Liver (tissue), 9 donors: ENCODE data around the gene FBXO3. TPM values are rescaled to one million over a fixed set of nuclear protein-coding genes. Genes with fewer than 3 reads are reported as not detected.

Source experiments
- DNase-seq: peaks from one replicate; pipeline ENCODE4 v3.0.0-alpha.2; 2017; ENCODE audit warnings: low spot score
- H3K27ac ChIP-seq, 2 donors: one replicate each; pipeline ENCODE4 v1.7.0; 2013; ENCODE audit warnings: inconsistent platforms in 2 of 2, low read length in 2 of 2, control low read depth in 1 of 2, low read depth in 1 of 2, mild to moderate bottlenecking in 1 of 2
- H3K27me3 ChIP-seq, 4 donors: one replicate each; pipeline versions ENCODE4 v1.6.1 to v1.7.0; 2013; ENCODE audit warnings: low read length in 3 of 4, inconsistent platforms in 1 of 4, mild to moderate bottlenecking in 1 of 4, moderate library complexity in 1 of 4; ENCODE audit not compliant: control insufficient read depth in 4 of 4, insufficient read depth in 4 of 4
- H3K36me3 ChIP-seq, 4 donors: one replicate each; pipeline versions ENCODE4 v1.6.1 to v1.7.0; 2013; ENCODE audit warnings: low read length in 3 of 4, mild to moderate bottlenecking in 3 of 4, low read depth in 1 of 4, moderate library complexity in 1 of 4; ENCODE audit not compliant: control insufficient read depth in 4 of 4, insufficient read depth in 3 of 4
- H3K4me1 ChIP-seq, 4 donors: one replicate each; pipeline versions ENCODE4 v1.6.1 to v1.7.0; 2013; ENCODE audit warnings: low read length in 3 of 4, mild to moderate bottlenecking in 3 of 4, moderate library complexity in 1 of 4; ENCODE audit not compliant: control insufficient read depth in 4 of 4, insufficient read depth in 4 of 4
- H3K4me3 ChIP-seq, 3 donors: one replicate each; pipeline versions ENCODE4 v1.6.1 to v1.7.0; 2013; ENCODE audit warnings: low read length in 3 of 3, control low read depth in 1 of 3, low read depth in 1 of 3, mild to moderate bottlenecking in 1 of 3
- H3K9ac ChIP-seq, 2 donors: one replicate each; pipeline ENCODE4 v1.7.0; 2013; ENCODE audit warnings: low read length in 2 of 2, mild to moderate bottlenecking in 2 of 2, moderate library complexity in 2 of 2, control low read depth in 1 of 2, low read depth in 1 of 2
- H3K9me3 ChIP-seq, 4 donors: one replicate each; pipeline versions ENCODE4 v1.6.1 to v1.7.0; 2013; ENCODE audit warnings: low read length in 3 of 4; ENCODE audit not compliant: control insufficient read depth in 4 of 4
- CTCF ChIP-seq: fragments of 150-350 bp; IDR thresholded peaks from 2 replicates; pipeline ENCODE4 v1.5.1; 2017; ENCODE audit warnings: improper control_type of control experiment, low read depth, low read length; ENCODE audit not compliant: missing input control
- EGR1 ChIP-seq, 2 donors: IDR thresholded peaks; 2 replicates each; pipeline ENCODE4 v1.6.1; 2016 to 2018; ENCODE audit warnings: antibody characterized with exemption in 2 of 2, low read depth in 2 of 2
- FOXA1 ChIP-seq: IDR thresholded peaks from 2 replicates; pipeline ENCODE4 v1.6.1; 2016; ENCODE audit warnings: antibody characterized with exemption
- FOXA2 ChIP-seq: IDR thresholded peaks from 2 replicates; pipeline ENCODE4 v1.6.1; 2016; ENCODE audit warnings: antibody characterized with exemption
- GABPA ChIP-seq, 2 donors: IDR thresholded peaks in 1 of 2; conservative IDR thresholded peaks in 1 of 2; 2 replicates each; pipeline ENCODE4 v1.6.1; 2016; ENCODE audit warnings: antibody characterized with exemption in 2 of 2, mild to moderate bottlenecking in 1 of 2, moderate library complexity in 1 of 2
- HNF4G ChIP-seq: IDR thresholded peaks from 2 replicates; pipeline ENCODE4 v1.6.1; 2016; ENCODE audit warnings: antibody characterized with exemption
- RAD21 ChIP-seq, 2 donors: IDR thresholded peaks; 2 replicates each; pipeline ENCODE4 v1.6.1; 2016; ENCODE audit warnings: antibody characterized with exemption in 2 of 2, mild to moderate bottlenecking in 2 of 2
- RXRA ChIP-seq, 2 donors: IDR thresholded peaks; 2 replicates each; pipeline ENCODE4 v1.6.1; 2017 to 2018; ENCODE audit warnings: antibody characterized with exemption in 2 of 2, mild to moderate bottlenecking in 1 of 2
- SP1 ChIP-seq: IDR thresholded peaks from 2 replicates; pipeline ENCODE4 v1.6.1; 2018; ENCODE audit warnings: antibody characterized with exemption, mild to moderate bottlenecking
- TAF1 ChIP-seq: conservative IDR thresholded peaks from 2 replicates; pipeline ENCODE4 v1.6.1; 2016; ENCODE audit warnings: antibody characterized with exemption, mild to moderate bottlenecking
- YY1 ChIP-seq: IDR thresholded peaks from 2 replicates; pipeline ENCODE4 v1.6.1; 2016; ENCODE audit warnings: antibody characterized with exemption, mild to moderate bottlenecking
- ZBTB33 ChIP-seq: IDR thresholded peaks from 2 replicates; pipeline ENCODE4 v1.6.1; 2016; ENCODE audit warnings: antibody characterized with exemption
- WGBS: extraction: QIAGEN DNeasy Blood & Tissue Kit; methylation state at CpG from one replicate; pipeline ENCODE4 v1.1.7; 2013; 5-methylcytosine and 5-hydroxymethylcytosine counted together
- polyA plus RNA-seq, 2 donors: library from polyadenylated mRNA; stranded (reverse) in 1 of 2; unstranded in 1 of 2; fragments of 200-250 nt in 1 of 2; fragments of >200 nt in 1 of 2; fragmentation: Nextera tagmentation in 1 of 2; extraction: Ambion mirVana in 1 of 2; gene quantifications; one replicate each; pipeline versions ENCODE4 v1.2.1 to v1.2.3, GENCODE V29; 2013 to 2015
- total RNA-seq, 2 donors: library from RNA; depleted of rRNA; stranded (reverse); fragments of >200 nt; gene quantifications; one replicate each; pipeline ENCODE4 v1.2.3, GENCODE V29; 2014
- TF ChIP-seq, protein P1 (sequence below): IDR thresholded peaks from 2 replicates; pipeline ENCODE4 v1.6.1; 2016; ENCODE audit warnings: antibody characterized with exemption
- donor health status: healthy.
- donor health status: healthy.
- donor health status: healthy.
- donor health status: healthy.
- donor health status: healthy.

Gene FBXO3
- total and polyA plus RNA-seq, 4 donors = 12.2 to 36.4 (median 18.8) TPM

- 73% methylated on average over 2 of the region's 2 CpGs for WGBS
- no peaks in the 10 kb centered on the region for H3K9me3 ChIP-seq
- TF ChIP-seq TAF1 (no peak), ZBTB33 (no peak), GABPA (IDR thresholded peaks at IDR 0.05 in 1 of 2, conservative IDR thresholded peaks at IDR 0.05 in 1 of 2) (no peak), CTCF (no peak), FOXA1 (no peak), RXRA (IDR thresholded peaks at IDR 0.05) (no peak), YY1 (no peak), EGR1 (IDR thresholded peaks at IDR 0.05; ENCODE audit: low read depth in 2 of 2) (no peak), HNF4G (no peak)
- TF ChIP-seq, protein P1, sequence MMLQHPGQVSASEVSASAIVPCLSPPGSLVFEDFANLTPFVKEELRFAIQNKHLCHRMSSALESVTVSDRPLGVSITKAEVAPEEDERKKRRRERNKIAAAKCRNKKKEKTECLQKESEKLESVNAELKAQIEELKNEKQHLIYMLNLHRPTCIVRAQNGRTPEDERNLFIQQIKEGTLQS = no peak
- no peak overlapping the region for H3K4me3 ChIP-seq
- no peak for DNase-seq
- H3K9ac ChIP-seq = no peak overlapping the region
- no peak overlapping the region for H3K27ac ChIP-seq
- peaks cover 0 to 2% (median 0%) of the 10 kb centered on the region in 4 donors for H3K4me1 ChIP-seq
- H3K27me3 ChIP-seq = peaks cover 0 to 22% (median 9%) of the 10 kb centered on the region in 4 donors
- no peaks in the 10 kb centered on the region for H3K36me3 ChIP-seq
Observed at GRCh38 chr11:33804471-33804870, 30.2 kb upstream of the FBXO3 start.

DNA sequence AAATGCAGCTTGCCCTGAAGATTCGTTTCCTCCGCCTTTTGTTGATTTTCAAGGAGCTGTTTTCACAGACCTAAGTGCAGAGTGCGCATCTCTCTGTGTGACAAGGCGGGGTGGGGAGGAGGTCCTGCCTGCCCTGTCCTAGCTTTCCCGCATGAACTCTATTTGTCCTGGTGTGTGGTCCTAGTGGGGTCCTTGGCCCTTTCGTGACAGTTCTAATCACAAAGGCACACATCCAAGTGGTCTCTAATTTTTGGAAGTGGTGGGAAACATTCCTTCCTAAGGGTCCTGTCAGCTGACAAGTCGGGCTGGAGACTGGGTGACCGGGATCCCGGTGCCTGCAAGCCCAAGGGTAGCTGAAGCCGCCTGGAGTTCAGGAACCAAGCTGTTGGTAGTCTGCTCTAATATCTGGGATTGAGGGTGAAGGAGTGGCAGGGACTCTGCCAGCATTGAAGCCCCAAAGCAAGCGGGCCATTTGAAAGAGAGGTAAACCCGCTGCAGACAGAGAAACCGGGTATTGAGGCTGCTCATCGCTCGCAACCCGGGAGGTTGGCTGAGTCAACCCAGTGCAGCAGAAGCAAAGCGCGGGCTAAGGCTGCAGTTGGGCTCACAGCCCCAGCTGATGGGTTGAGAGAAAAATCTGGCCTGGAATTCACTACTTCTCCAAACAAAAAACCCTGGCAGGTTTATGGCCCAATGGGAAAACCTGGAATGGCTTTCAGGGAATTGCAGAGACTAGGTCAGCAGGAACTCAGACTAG lies 28.1 kb upstream of the FBXO3 start:
- DNase-seq = no peak
- Histone ChIP-seq H3K4me1 (peaks cover 0 to 2% (median 0%) of the 10 kb centered on the region in 4 donors), H3K27me3 (peaks cover 0 to 26% (median 12%) of the 10 kb centered on the region in 4 donors), H3K9ac (no peak overlapping the region), H3K36me3 (no peaks in the 10 kb centered on the region), H3K9me3 (peaks cover 0 to 2% (median 0%) of the 10 kb centered on the region in 4 donors), H3K4me3 (no peak overlapping the region), H3K27ac (no peak overlapping the region)
- no peak for TF ChIP-seq RXRA (IDR thresholded peaks at IDR 0.05)
- no peak for TF ChIP-seq FOXA2
- WGBS = 7% methylated on average over 18 of the region's 18 CpGs

DNA sequence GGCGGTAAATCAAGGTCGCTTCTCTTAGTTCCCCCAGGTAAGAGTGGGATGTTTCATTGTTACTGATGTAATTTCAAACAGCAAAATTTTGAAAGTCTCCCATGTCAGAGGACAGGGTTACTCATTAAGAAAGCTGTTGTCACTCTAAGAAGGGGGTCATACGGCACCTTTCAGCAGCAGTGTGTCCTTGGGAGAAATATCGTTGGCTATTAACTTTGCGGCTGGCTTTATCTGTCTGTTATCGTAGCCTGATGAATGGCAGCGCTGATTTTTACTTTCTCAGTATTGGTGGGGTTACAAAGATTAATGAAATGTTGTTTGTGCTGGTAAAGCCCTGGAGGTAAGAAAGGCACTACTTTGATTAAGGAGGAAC lies 27.5 kb upstream of the FBXO3 start:
- no peak overlapping the region for H3K9ac ChIP-seq
- peaks cover 0 to 2% (median 0%) of the 10 kb centered on the region in 4 donors for H3K9me3 ChIP-seq
- no peak overlapping the region for H3K4me3 ChIP-seq
- DNase-seq = no peak
- peaks cover under 1 to 26% (median 12%) of the 10 kb centered on the region in 4 donors for H3K27me3 ChIP-seq
- H3K27ac ChIP-seq = no peak overlapping the region
- TF ChIP-seq RAD21 (IDR thresholded peaks at IDR 0.05) (no peak), SP1 (no peak), YY1 (no peak)
- peaks cover 0 to 2% (median 0%) of the 10 kb centered on the region in 4 donors for H3K4me1 ChIP-seq
- 23% methylated on average over 7 of the region's 7 CpGs for WGBS
- no peaks in the 10 kb centered on the region for H3K36me3 ChIP-seq
